SU-DHL-6 (cell line): ENCODE results near the gene HIPK3.

Source experiments
- CTCF ChIP-seq: fragments of 200-600 bp; sonication (generic); IDR thresholded peaks from one replicate; pipeline ENCODE4 v1.5.1; 2017; ENCODE audit warnings: antibody characterized with exemption, mild to moderate bottlenecking, low read length, moderate library complexity; ENCODE audit not compliant: insufficient read depth, poor library complexity, severe bottlenecking
- EZH2phosphoT487 ChIP-seq: fragments of 200-600 bp; sonication (generic), shearing (Covaris generic); conservative IDR thresholded peaks from 2 replicates; pipeline ENCODE4 v1.6.1; 2018; ENCODE audit warnings: mild to moderate bottlenecking, antibody characterized with exemption, low read length, moderate library complexity, mixed read lengths

DNA sequence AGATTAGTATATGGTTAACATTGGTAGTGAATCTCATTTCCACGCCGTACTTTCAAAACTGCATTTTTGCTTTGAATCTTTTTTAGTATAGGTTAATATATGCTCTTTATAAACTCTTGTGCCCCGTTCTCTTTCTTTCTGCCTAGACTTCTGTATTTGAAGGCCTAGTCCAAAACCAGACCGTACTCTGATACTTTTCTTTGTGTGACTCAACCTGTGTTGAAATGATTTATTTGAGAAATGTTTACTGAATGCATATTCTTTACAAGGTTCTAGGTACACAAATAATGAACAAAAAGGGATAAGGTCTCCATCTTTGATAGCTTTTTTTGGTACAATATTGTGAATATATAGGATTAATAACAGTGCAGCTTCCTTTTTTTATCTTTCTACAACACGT, 68.3 kb downstream of the HIPK3 start:
- TF ChIP-seq CTCF (no peak), EZH2phosphoT487 (no peak)
